HG03139 (cell line): ENCODE results near the gene PSME3.
"Not testable (repeated sequence)": the region's sequence is repeated elsewhere in the genome, so short reads cannot be mapped to it uniquely, and the experiment has no call there.

Experiments used
- ATAC-seq: cut with Tn5 transposase; IDR thresholded peaks from one replicate; pipeline ENCODE4 v1.9.1; 2021; ENCODE audit not compliant: unreplicated experiment

Gene PSME3

GRCh38 chr17:42849451-42850181 lies 16.4 kb downstream of the PSME3 start:
- ATAC-seq: no peak

GRCh38 chr17:42850954-42851353 lies 17.8 kb downstream of the PSME3 start, which contains the start of gene AOC3:
Gene AOC3 (plus strand): TSS chr17:42851199. CDS start chr17:42851344, 145 bp downstream.
- ATAC-seq: no peak

GRCh38 chr17:42851371-42852240 lies 18.4 kb downstream of the PSME3 start:
- not testable (repeated sequence) for ATAC-seq

GRCh38 chr17:42852351-42852750 lies 19.2 kb downstream of the PSME3 start:
- no peak for ATAC-seq

GRCh38 chr17:42853004-42853403 lies 19.8 kb downstream of the PSME3 start:
- no peak for ATAC-seq

- no peak for ATAC-seq
Measured at GRCh38 chr17:42853597-42853967, 20.4 kb downstream of the PSME3 start.

GRCh38 chr17:42853968-42854790 lies 21.0 kb downstream of the PSME3 start:
- no peak for ATAC-seq

GRCh38 chr17:42855048-42855596 lies 21.9 kb downstream of the PSME3 start:
- no peak for ATAC-seq

GRCh38 chr17:42856093-42856492 lies 22.9 kb downstream of the PSME3 start:
- ATAC-seq: not testable (repeated sequence)

- not testable (repeated sequence) for ATAC-seq
Measured at GRCh38 chr17:42856516-42856915, 23.3 kb downstream of the PSME3 start.

GRCh38 chr17:42857389-42857788 lies 24.2 kb downstream of the PSME3 start:
- no peak for ATAC-seq

- no peak for ATAC-seq
Measured at GRCh38 chr17:42865638-42866094, 32.5 kb downstream of the PSME3 start.

- no peak for ATAC-seq
Measured at GRCh38 chr17:42866216-42866615, 33.0 kb downstream of the PSME3 start.

- ATAC-seq: no peak
Measured at GRCh38 chr17:42866631-42867575, 33.7 kb downstream of the PSME3 start.

GRCh38 chr17:42867694-42868261 lies 34.6 kb downstream of the PSME3 start:
- not testable (repeated sequence) for ATAC-seq

- ATAC-seq: no peak
Measured at GRCh38 chr17:42868338-42868737, 35.1 kb downstream of the PSME3 start.

- ATAC-seq: no peak
Measured at GRCh38 chr17:42871647-42872046, 38.5 kb downstream of the PSME3 start.

GRCh38 chr17:42872251-42872965 lies 39.2 kb downstream of the PSME3 start:
- ATAC-seq: no peak

GRCh38 chr17:42873315-42873714 lies 40.1 kb downstream of the PSME3 start:
- no peak for ATAC-seq
